Glutamatergic neuron (in vitro differentiated cells): Measurements from ENCODE around the gene ABCA9. TPM values are rescaled to one million over a fixed set of nuclear protein-coding genes. Genes with fewer than 3 reads are reported as not detected.
"Not testable (repeated sequence)": the region's sequence is repeated elsewhere in the genome, so short reads cannot be mapped to it uniquely, and the experiment has no call there.

Experiments
- DNase-seq: peaks from one replicate; pipeline ENCODE4 v3.0.0; 2022
- H3K27ac Mint-ChIP-seq: one replicate; pipeline ENCODE4 v1.8.0; 2020; ENCODE audit warnings: mild to moderate bottlenecking, mixed read lengths, inconsistent platforms; ENCODE audit not compliant: unreplicated experiment
- H3K27me3 Mint-ChIP-seq: one replicate; pipeline ENCODE4 v1.8.0; 2020; ENCODE audit warnings: mild to moderate bottlenecking, moderate library complexity, mixed read lengths, inconsistent platforms; ENCODE audit not compliant: unreplicated experiment
- H3K36me3 Mint-ChIP-seq: one replicate; pipeline ENCODE4 v1.8.0; 2020; ENCODE audit warnings: mild to moderate bottlenecking, mixed read lengths, inconsistent platforms; ENCODE audit not compliant: unreplicated experiment
- H3K4me1 Mint-ChIP-seq: one replicate; pipeline ENCODE4 v1.8.0; 2020; ENCODE audit warnings: mild to moderate bottlenecking, low read depth, mixed read lengths, inconsistent platforms; ENCODE audit not compliant: unreplicated experiment
- H3K4me3 Mint-ChIP-seq: one replicate; pipeline ENCODE4 v1.8.0; 2020; ENCODE audit warnings: mild to moderate bottlenecking, mixed read lengths, inconsistent platforms; ENCODE audit not compliant: unreplicated experiment
- H3K9me3 Mint-ChIP-seq: one replicate; pipeline ENCODE4 v1.8.0; 2020; ENCODE audit warnings: mild to moderate bottlenecking, moderate library complexity, mixed read lengths, inconsistent platforms; ENCODE audit not compliant: unreplicated experiment
- total RNA-seq: library from RNA; stranded (reverse); fragmentation: NEBNext Ultra II Directional; extraction: Animal tissue kit (Norgen Biotek cat#: 25700); gene quantifications from one replicate; pipeline ENCODE4 v1.2.1, GENCODE V29; 2021; ENCODE audit not compliant: unreplicated experiment
- TF ChIP-seq, protein P1 (sequence below): fragments of 200-600 bp; sonication (generic); IDR thresholded peaks from one replicate; pipeline ENCODE4 v1.5.0; 2021; ENCODE audit not compliant: partially characterized antibody, unreplicated experiment

ABCA9 gene
- total RNA-seq, 1 donor from 2014 or later = 0.61 TPM

DNA sequence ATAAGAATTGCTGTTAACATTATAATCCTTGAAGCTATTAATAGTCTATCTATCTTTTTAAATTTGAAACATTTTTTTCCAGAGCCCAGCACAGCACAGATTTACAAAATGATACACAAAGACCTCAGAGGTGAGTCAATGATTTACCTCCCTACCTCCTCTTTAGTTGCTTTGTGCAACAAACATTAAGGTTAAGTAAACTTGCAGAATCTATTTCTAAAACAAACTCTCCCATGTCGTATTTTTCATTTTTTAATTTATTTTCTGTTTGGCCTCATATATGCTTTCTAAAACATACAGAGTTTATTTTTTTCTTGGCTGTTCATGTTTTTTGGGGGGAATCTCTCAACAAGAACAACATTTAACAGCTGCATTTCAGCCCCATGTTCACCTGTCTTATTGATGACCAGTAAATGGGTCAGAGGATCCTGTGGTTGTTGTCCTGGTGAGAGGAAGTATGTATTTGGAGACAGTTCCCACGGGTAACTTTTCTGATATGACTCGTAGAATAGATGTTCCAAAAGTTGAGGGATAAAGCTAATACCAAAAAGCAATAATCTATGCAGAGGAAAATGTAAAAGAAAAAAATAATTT lies 42.6 kb downstream of the ABCA9 start:
- Mint-ChIP-seq H3K9me3 (no peaks in the 10 kb centered on the region), H3K4me3 (no peak overlapping the region), H3K27ac (no peak overlapping the region), H3K4me1 (no peaks in the 10 kb centered on the region), H3K36me3 (no peaks in the 10 kb centered on the region), H3K27me3 (no peaks in the 10 kb centered on the region)
- DNase-seq = no peak
- TF ChIP-seq, protein P1, sequence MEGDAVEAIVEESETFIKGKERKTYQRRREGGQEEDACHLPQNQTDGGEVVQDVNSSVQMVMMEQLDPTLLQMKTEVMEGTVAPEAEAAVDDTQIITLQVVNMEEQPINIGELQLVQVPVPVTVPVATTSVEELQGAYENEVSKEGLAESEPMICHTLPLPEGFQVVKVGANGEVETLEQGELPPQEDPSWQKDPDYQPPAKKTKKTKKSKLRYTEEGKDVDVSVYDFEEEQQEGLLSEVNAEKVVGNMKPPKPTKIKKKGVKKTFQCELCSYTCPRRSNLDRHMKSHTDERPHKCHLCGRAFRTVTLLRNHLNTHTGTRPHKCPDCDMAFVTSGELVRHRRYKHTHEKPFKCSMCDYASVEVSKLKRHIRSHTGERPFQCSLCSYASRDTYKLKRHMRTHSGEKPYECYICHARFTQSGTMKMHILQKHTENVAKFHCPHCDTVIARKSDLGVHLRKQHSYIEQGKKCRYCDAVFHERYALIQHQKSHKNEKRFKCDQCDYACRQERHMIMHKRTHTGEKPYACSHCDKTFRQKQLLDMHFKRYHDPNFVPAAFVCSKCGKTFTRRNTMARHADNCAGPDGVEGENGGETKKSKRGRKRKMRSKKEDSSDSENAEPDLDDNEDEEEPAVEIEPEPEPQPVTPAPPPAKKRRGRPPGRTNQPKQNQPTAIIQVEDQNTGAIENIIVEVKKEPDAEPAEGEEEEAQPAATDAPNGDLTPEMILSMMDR = no peak

DNA sequence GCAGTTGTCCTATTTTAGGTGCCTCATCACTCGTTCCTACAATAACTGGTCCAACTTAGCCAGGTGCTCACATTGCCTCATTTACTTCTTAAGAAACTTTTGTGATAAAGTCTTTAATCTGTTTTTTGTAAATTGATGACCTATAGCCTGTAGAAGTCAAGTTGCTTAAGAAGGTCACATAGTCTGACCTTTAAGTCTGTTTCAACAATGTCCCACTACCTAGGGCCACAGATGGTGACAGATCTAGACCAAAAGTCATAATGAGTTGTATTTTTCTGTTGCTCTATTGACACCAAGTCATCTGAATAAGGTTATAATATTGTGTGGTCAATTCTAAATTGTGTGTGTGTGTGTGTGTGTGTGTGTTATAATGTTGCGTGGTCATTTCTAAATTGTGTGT lies 45.1 kb downstream of the ABCA9 start:
- H3K4me1 Mint-ChIP-seq = no peaks in the 10 kb centered on the region
- no peak overlapping the region for H3K27ac Mint-ChIP-seq
- H3K36me3 Mint-ChIP-seq = no peaks in the 10 kb centered on the region
- no peak overlapping the region for H3K4me3 Mint-ChIP-seq
- no peaks in the 10 kb centered on the region for H3K9me3 Mint-ChIP-seq
- DNase-seq = no peak
- H3K27me3 Mint-ChIP-seq = no peaks in the 10 kb centered on the region
- TF ChIP-seq, protein P1 = no peak

DNA sequence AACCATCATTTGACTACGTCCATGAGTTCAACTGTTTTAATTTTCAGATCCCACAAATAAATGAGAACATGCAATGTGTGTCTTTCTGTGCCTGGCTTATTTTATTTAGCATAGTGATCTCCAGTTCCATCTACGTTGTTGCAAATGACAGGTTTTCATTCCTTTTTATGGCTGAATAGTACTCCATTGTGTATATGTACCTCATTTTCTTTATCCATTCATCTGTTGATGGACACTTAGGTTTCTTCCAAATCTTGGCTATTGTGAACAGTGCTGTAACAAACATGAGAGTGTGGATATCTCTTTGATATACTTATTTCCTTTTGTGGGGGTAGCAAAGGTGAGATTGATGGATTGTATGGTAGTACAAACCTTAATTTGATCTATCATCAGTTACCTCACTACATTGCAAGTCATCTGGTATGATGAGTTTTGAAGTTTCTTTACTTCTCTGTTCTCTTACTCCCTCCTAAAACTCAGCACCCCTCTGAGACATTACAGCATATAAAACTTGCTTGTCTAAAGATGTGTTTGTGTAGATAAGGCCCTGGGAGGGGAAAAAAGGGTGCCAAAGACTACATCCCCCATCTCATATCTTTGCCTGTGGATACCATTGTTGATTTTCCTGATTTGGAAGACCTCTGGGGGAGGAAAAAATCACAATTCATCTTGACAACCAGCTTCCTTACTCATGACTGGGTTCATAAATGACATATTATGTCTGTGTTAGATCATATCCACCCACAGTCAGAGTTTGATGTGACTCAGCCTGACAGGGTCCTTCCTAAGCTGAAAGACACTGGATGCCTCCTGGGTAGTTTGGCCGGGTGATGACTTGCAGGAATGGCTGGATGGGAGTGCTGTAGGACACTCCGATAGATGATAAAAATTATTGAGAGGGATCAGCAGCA lies 47.6 kb downstream of the ABCA9 start:
- H3K27ac Mint-ChIP-seq = no peak overlapping the region
- H3K4me1 Mint-ChIP-seq = no peaks in the 10 kb centered on the region
- TF ChIP-seq, protein P1 = no peak
- H3K9me3 Mint-ChIP-seq = no peaks in the 10 kb centered on the region
- H3K27me3 Mint-ChIP-seq = no peaks in the 10 kb centered on the region
- no peak overlapping the region for H3K4me3 Mint-ChIP-seq
- no peaks in the 10 kb centered on the region for H3K36me3 Mint-ChIP-seq
- DNase-seq = no peak

DNA sequence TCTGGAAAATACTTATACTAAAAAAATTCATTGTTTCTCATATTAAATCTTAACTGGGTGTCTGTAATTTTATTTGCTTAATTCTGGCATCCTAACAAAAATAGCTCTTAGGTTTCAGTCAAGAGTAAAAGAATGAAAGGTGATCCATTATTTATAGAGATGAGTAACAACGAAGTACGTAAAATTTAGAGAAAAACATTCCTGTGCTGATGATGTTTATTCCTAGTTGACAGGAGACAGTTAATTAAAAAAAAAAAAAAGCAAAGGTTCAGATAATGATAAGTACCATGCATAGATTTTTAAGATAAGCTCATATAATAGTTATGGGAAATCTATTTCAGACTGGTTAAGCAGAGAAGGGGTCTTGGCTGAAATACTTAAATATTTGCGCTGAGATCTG lies 50.8 kb downstream of the ABCA9 start:
- H3K36me3 Mint-ChIP-seq = no peaks in the 10 kb centered on the region
- H3K9me3 Mint-ChIP-seq = no peaks in the 10 kb centered on the region

DNA sequence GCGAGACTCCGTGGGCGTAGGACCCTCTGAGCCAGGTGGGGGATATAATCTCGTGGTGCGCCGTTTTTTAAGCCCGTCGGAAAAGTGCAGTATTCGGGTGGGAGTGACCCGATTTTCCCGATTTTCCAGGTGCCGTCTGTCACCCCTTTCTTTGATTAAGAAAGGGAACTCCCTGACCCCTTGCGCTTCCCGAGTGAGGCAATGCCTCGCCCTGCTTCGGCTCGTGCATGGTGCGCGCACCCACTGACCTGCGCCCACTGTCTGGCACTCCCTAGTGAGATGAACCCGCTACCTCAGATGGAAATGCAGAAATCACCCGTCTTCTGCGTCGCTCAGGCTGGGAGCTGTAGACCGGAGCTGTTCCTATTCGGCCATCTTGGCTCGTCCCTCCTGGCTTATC lies 56.0 kb downstream of the ABCA9 start:
- H3K36me3 Mint-ChIP-seq, H3K9me3 Mint-ChIP-seq, H3K27ac Mint-ChIP-seq, H3K4me3 Mint-ChIP-seq, H3K4me1 Mint-ChIP-seq, DNase-seq, H3K27me3 Mint-ChIP-seq: not testable (repeated sequence)

More for the DNA sequence above, 50.8 kb downstream of the ABCA9 start:
- Mint-ChIP-seq H3K4me3 (no peak overlapping the region), H3K4me1 (no peaks in the 10 kb centered on the region), H3K27ac (no peak overlapping the region), H3K27me3 (no peaks in the 10 kb centered on the region)
- no peak for DNase-seq
- TF ChIP-seq, protein P1 = no peak

DNA sequence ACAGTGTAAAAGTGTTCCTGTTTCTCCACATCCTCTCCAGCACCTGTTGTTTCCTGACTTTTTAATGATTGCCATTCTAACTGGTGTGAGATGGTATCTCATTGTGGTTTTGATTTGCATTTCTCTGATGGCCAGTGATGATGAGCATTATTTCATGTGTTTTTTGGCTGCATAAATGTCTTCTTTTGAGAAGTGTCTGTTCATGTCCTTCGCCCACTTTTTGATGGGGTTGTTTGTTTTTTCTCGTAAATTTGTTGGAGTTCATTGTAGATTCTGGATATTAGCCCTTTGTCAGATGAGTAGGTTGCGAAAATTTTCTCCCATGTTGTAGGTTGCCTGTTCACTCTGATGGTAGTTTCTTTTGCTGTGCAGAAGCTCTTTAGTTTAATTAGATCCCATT lies 61.0 kb downstream of the ABCA9 start:
- not testable (repeated sequence) for H3K9me3 Mint-ChIP-seq, H3K4me1 Mint-ChIP-seq, H3K36me3 Mint-ChIP-seq, H3K27ac Mint-ChIP-seq, H3K27me3 Mint-ChIP-seq, H3K4me3 Mint-ChIP-seq, DNase-seq
